H1 (cell line): ENCODE data around the gene AP5S1. TPM values are rescaled to one million over a fixed set of nuclear protein-coding genes. Genes with fewer than 3 reads are reported as not detected.

Source experiments
- CTCF ChIA-PET: fragments of 300-600 bp; sonication (Branson Sonifier 250); formaldehyde crosslinking; loops from one replicate; lab custom pipeline; 2021; ENCODE audit not compliant: partially characterized antibody; lab: Charles Lee
- POLR2A ChIA-PET: fragments of 300-600 bp; sonication (Branson Sonifier 250); formaldehyde crosslinking; loops from one replicate; lab custom pipeline; 2021; ENCODE audit warnings: inconsistent platforms; ENCODE audit not compliant: partially characterized antibody; lab: Charles Lee
- DNase-seq, 2 experiments: peaks; one replicate each; pipeline versions ENCODE4 v3.0.0 to v3.0.0-alpha.2; 2010 to 2022; ENCODE audit warnings: low spot score in 2 of 2, low read depth in 1 of 2, mixed read lengths in 1 of 2
- FAIRE-seq: peaks from 2 replicates; lab custom pipeline; 2011; peaks lifted over from hg19 to GRCh38; lab: Jason Lieb, UNC
- H2AFZ ChIP-seq: 2 replicates; pipeline ENCODE4 v1.8.1; 2012; ENCODE audit warnings: low read length, inconsistent platforms
- H2AK5ac ChIP-seq: 2 replicates; pipeline ENCODE4 v1.6.1; 2013; ENCODE audit warnings: low read depth, low read length
- H2BK120ac ChIP-seq: replicated peaks from 2 replicates; pipeline ENCODE3; 2013; ENCODE audit warnings: low read depth, low read length, inconsistent platforms
- H2BK12ac ChIP-seq: 2 replicates; pipeline ENCODE4 v1.6.1; 2013; ENCODE audit warnings: low read depth, low read length
- H2BK15ac ChIP-seq: 2 replicates; pipeline ENCODE4 v1.6.1; 2013; ENCODE audit warnings: low read length
- H2BK20ac ChIP-seq: 2 replicates; pipeline ENCODE4 v1.6.1; 2013; ENCODE audit warnings: low read length
- H2BK5ac ChIP-seq: 2 replicates; pipeline ENCODE4 v1.6.1; 2013; ENCODE audit warnings: low read depth, low read length
- H3K14ac ChIP-seq: 2 replicates; pipeline ENCODE4 v1.6.1; 2013; ENCODE audit warnings: inconsistent platforms; ENCODE audit not compliant: insufficient read length
- H3K18ac ChIP-seq: 2 replicates; pipeline ENCODE4 v1.6.1; 2013; ENCODE audit warnings: low read length; ENCODE audit errors: extremely low read depth
- H3K23ac ChIP-seq: 2 replicates; pipeline ENCODE4 v1.6.1; 2013; ENCODE audit warnings: inconsistent platforms; ENCODE audit not compliant: insufficient read length
- H3K23me2 ChIP-seq: 2 replicates; pipeline ENCODE4 v1.6.1; 2013; ENCODE audit warnings: low read depth, low read length
- H3K27ac ChIP-seq: 2 replicates; pipeline ENCODE4 v1.6.1; 2011; ENCODE audit warnings: low read depth, low read length, inconsistent platforms
- H3K27me3 ChIP-seq, 4 experiments: replicated peaks in 1 of 4; 1 replicate in 1 of 4; 2 replicates in 3 of 4; pipeline versions ENCODE4 v1.6.1 to v1.8.1; 2011 to 2013; ENCODE audit warnings: low read length in 3 of 4, mild to moderate bottlenecking in 3 of 4, inconsistent platforms in 2 of 4, mixed read lengths in 2 of 4, moderate library complexity in 1 of 4; ENCODE audit not compliant: control insufficient read depth in 3 of 4, insufficient read depth in 3 of 4; ENCODE audit errors: extremely low read depth in 1 of 4
- H3K36me3 ChIP-seq, 4 experiments: 2 replicates each; pipeline versions ENCODE4 v1.6.1 to v1.8.1; 2011 to 2013; ENCODE audit warnings: mild to moderate bottlenecking in 4 of 4, low read length in 3 of 4, moderate library complexity in 2 of 4, control low read depth in 1 of 4, inconsistent platforms in 1 of 4; ENCODE audit not compliant: insufficient read depth in 4 of 4, control insufficient read depth in 2 of 4
- H3K4ac ChIP-seq: replicated peaks from 2 replicates; pipeline ENCODE3; 2013; ENCODE audit warnings: low read length, low read depth, mixed read lengths, inconsistent platforms; ENCODE audit not compliant: insufficient read length
- H3K4me1 ChIP-seq, 4 experiments: replicated peaks in 1 of 4; 1 replicate in 1 of 4; 2 replicates in 3 of 4; pipeline versions ENCODE4 v1.6.1 to v1.8.1; 2011 to 2013; ENCODE audit warnings: low read length in 3 of 4, inconsistent platforms in 2 of 4, mixed read lengths in 1 of 4; ENCODE audit not compliant: insufficient read depth in 4 of 4, control insufficient read depth in 3 of 4
- H3K4me2 ChIP-seq, 2 experiments: 2 replicates each; pipeline versions ENCODE4 v1.6.1 to v1.8.1; 2011 to 2013; ENCODE audit warnings: low read depth in 2 of 2, low read length in 2 of 2, control low read depth in 1 of 2, inconsistent platforms in 1 of 2, mild to moderate bottlenecking in 1 of 2; ENCODE audit not compliant: insufficient read depth in 1 of 2
- H3K4me3 ChIP-seq, 4 experiments: fragments of 200-600, 300-600 bp in 1 of 4; sonication (generic), shearing (Covaris generic), sonication (Bioruptor Twin) in 1 of 4; 2 replicates each; pipeline versions ENCODE4 v1.5.1 to v1.8.1; 2011 to 2016; ENCODE audit warnings: low read length in 4 of 4, low read depth in 3 of 4, control low read depth in 2 of 4, inconsistent platforms in 2 of 4, mild to moderate bottlenecking in 2 of 4, mixed read lengths in 1 of 4, moderate library complexity in 1 of 4; ENCODE audit not compliant: insufficient read depth in 2 of 4; ENCODE audit errors: extremely low read depth in 1 of 4
- H3K56ac ChIP-seq: replicated peaks from 2 replicates; pipeline ENCODE3; 2013; ENCODE audit warnings: low read depth, mild to moderate bottlenecking, mixed read lengths, low read length, inconsistent platforms; ENCODE audit not compliant: insufficient read length
- H3K79me1 ChIP-seq: 2 replicates; pipeline ENCODE4 v1.6.1; 2013; ENCODE audit warnings: low read depth, low read length, control low read depth
- H3K79me2 ChIP-seq, 2 experiments: 2 replicates each; pipeline versions ENCODE4 v1.6.1 to v1.8.1; 2012 to 2013; ENCODE audit warnings: low read length in 2 of 2, mild to moderate bottlenecking in 2 of 2, inconsistent platforms in 1 of 2; ENCODE audit not compliant: insufficient read depth in 2 of 2, control insufficient read depth in 1 of 2
- H3K9ac ChIP-seq, 4 experiments: replicated peaks in 1 of 4; 1 replicate in 1 of 4; 2 replicates in 3 of 4; pipeline versions ENCODE4 v1.6.1 to v1.8.1; 2011 to 2013; ENCODE audit warnings: low read depth in 3 of 4, low read length in 3 of 4, control low read depth in 2 of 4, mild to moderate bottlenecking in 2 of 4, moderate library complexity in 2 of 4, inconsistent platforms in 1 of 4; ENCODE audit errors: extremely low read depth in 1 of 4
- H3K9me3 ChIP-seq, 2 experiments: 2 replicates each; pipeline versions ENCODE4 v1.6.1 to v1.8.1; 2012 to 2013; ENCODE audit warnings: mild to moderate bottlenecking in 2 of 2, moderate library complexity in 2 of 2, control low read depth in 1 of 2, inconsistent platforms in 1 of 2, low read depth in 1 of 2, low read length in 1 of 2, mixed read lengths in 1 of 2; ENCODE audit not compliant: insufficient read depth in 2 of 2
- H4K20me1 ChIP-seq, 2 experiments: replicated peaks in 1 of 2; 2 replicates each; pipeline versions ENCODE3 to v1.8.1; 2011 to 2013; ENCODE audit warnings: inconsistent platforms in 2 of 2, low read length in 2 of 2, mild to moderate bottlenecking in 1 of 2; ENCODE audit not compliant: insufficient read depth in 2 of 2, control insufficient read depth in 1 of 2
- H4K5ac ChIP-seq: 2 replicates; pipeline ENCODE4 v1.6.1; 2013; ENCODE audit warnings: low read length, low read depth, mixed read lengths, inconsistent platforms; ENCODE audit not compliant: insufficient read length
- H4K8ac ChIP-seq: 2 replicates; pipeline ENCODE4 v1.8.0; 2013; ENCODE audit warnings: mild to moderate bottlenecking, moderate library complexity, low read length, inconsistent platforms; ENCODE audit not compliant: insufficient read depth; ENCODE audit errors: extremely low read depth
- H4K91ac ChIP-seq: replicated peaks from 2 replicates; pipeline ENCODE3; 2013; ENCODE audit warnings: low read length, mixed read lengths, inconsistent platforms; ENCODE audit not compliant: insufficient read length
- E2F6 ChIP-seq: IDR thresholded peaks from 2 replicates; pipeline ENCODE4 v1.6.1; 2012; ENCODE audit warnings: inconsistent platforms
- PHF8 ChIP-seq: fragments of 200-600 bp; sonication (generic); conservative IDR thresholded peaks from 2 replicates; pipeline ENCODE4 v1.7.1; 2012; ENCODE audit warnings: low read depth, mild to moderate bottlenecking, inconsistent platforms, low read length, moderate library complexity
- WGBS, 2 experiments: shearing (Covaris generic) in 1 of 2; methylation state at CpG; one replicate each; pipeline versions ENCODE4 v1.1.6 to v1.1.7; 2013 to 2015; ENCODE audit warnings: low lambda C conversion rate in 2 of 2, mixed read lengths in 2 of 2, inconsistent platforms in 1 of 2, low coverage in 1 of 2, missing lambda C conversion rate in 1 of 2; ENCODE audit not compliant: insufficient replicate concordance in 2 of 2, insufficient coverage in 1 of 2, insufficient read length in 1 of 2; ENCODE audit errors: extremely low coverage in 1 of 2, missing lambda C conversion rate in 1 of 2; 5-methylcytosine and 5-hydroxymethylcytosine counted together
- polyA plus RNA-seq, 7 experiments: library from polyadenylated mRNA; depleted of rRNA in 3 of 7; stranded (reverse) in 5 of 7; unstranded in 2 of 7; fragments of >200 nt in 5 of 7; fragments of 200-250 nt in 2 of 7; gene quantifications; 1 replicate in 5 of 7; 2 replicates in 1 of 7; 4 replicates in 1 of 7; pipeline versions ENCODE4 v1.2.1 to v1.2.3, GENCODE V29; 2011 to 2013; ENCODE audit warnings: missing spikeins in 2 of 7, mixed read lengths in 2 of 7
- total RNA-seq: library from RNA; stranded (reverse); fragmentation: NEBNext Ultra II Directional; extraction: Animal tissue kit (Norgen Biotek cat#: 25700); gene quantifications from 2 replicates; pipeline ENCODE4 v1.2.1, GENCODE V29; 2021
- TF ChIP-seq, protein P1 (sequence below): IDR thresholded peaks from 2 replicates; pipeline ENCODE4 v1.6.1; 2012; ENCODE audit warnings: inconsistent platforms

The AP5S1 gene
- total and polyA plus RNA-seq, 2 of the 8 experiments (the other 6 are each of a cell fraction or from before 2014, with no cell fraction given) = 3.3 to 3.7 TPM

DNA sequence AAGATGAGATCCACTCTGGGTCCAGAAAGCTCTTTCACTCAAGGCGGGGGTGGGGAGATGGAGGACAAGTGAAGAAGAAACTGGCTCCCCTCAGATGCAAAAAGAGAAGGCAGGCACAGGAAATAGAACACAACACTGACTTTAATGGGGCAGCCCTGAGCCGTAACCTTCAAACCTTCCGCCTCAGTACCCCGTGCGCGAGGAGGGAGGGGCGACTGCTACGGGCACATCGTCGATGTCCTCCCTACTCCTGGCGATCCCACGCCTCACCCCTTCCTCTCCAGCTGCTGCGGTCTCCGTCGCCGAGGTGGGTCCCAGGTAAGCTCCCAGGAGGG is 43.0 kb upstream of the AP5S1 start:
- POLR2A ChIA-PET = interaction anchor here (1.0 to 3.8 kb wide), 4 partner anchors 10 to 25 kb away, joined by 3 to 42 read pairs (median 10); partner anchors contain the start of gene ADISSP
- Histone ChIP-seq H3K23me2 (peaks cover 17% of the 10 kb centered on the region; the same call in 1 of the 2 replicates), H3K18ac (0 out of 2 replicates have a peak overlapping the region, but pooled peaks have one; percentile 21), H3K4me1 (peaks cover 0 to 11% (median 9%) of the 10 kb centered on the region in 4 experiments; a peak in 6 of 7 replicates), H2BK5ac (peak overlapping the region; percentile 47; the same call in 1 of the 2 replicates), H3K27ac (no peak overlapping the region), H3K4me2 (peak overlapping the region; percentile 83 to 95), H2BK15ac (peak overlapping the region; percentile 77; the same call in 1 of the 2 replicates), H4K20me1 (no peaks in the 10 kb centered on the region), H3K9ac (no peak overlapping the region), H4K91ac (peak overlapping the region; percentile 70), H2BK12ac (no peak overlapping the region), H3K27me3 (peaks cover 0 to 30% (median 26%) of the 10 kb centered on the region in 4 experiments; a peak in 6 of 7 replicates), H3K4ac (no peak overlapping the region), H3K4me3 (peak overlapping the region; percentile 46 to 81 (median 62)), H2BK20ac (no peak overlapping the region), H3K9me3 (no peaks in the 10 kb centered on the region; a peak in 1 of 4 replicates), H3K36me3 (no peaks in the 10 kb centered on the region), H3K23ac (no peak overlapping the region), H3K79me2 (no peaks in the 10 kb centered on the region), H3K14ac (peak overlapping the region; percentile 67), H3K79me1 (no peaks in the 10 kb centered on the region), H2AFZ (peak overlapping the region; percentile 88; the same call in 1 of the 2 replicates), H4K8ac (peak overlapping the region; percentile 80), H4K5ac (peak overlapping the region; percentile 7), H2AK5ac (no peak overlapping the region), H2BK120ac (no peak overlapping the region), H3K56ac (peak overlapping the region; percentile 14)
- TF ChIP-seq E2F6 (no peak; the same call in 1 of the 2 replicates), PHF8 (peak; percentile 14; the same call in 1 of the 2 replicates)
- TF ChIP-seq, protein P1, sequence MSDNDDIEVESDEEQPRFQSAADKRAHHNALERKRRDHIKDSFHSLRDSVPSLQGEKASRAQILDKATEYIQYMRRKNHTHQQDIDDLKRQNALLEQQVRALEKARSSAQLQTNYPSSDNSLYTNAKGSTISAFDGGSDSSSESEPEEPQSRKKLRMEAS = peak; percentile 46
- WGBS, 2 experiments = 15% methylated on average over 13 of the region's 16 CpGs; no CpG with 5 or more reads in 1 of the 2 experiments
- CTCF ChIA-PET = interaction anchor here (0.6 to 3.6 kb wide), 10 partner anchors 9 to 99 kb away, joined by 3 to 31 read pairs (median 4); partner anchors contain the start of genes ADISSP and CENPB
- DNase-seq (no peak), FAIRE-seq (no peak)
